Hepatocyte (in vitro differentiated cells): ENCODE results near the gene DCPS. TPM values are rescaled to one million over a fixed set of nuclear protein-coding genes. Genes with fewer than 3 reads are reported as not detected.

Experiments
- DNase-seq: peaks from one replicate; pipeline ENCODE4 v3.0.0-alpha.2; 2016; ENCODE audit warnings: low spot score
- H2AFZ ChIP-seq: fragments of 200-600 bp; sonication (generic); 2 replicates; pipeline ENCODE4 v1.6.0; 2016; ENCODE audit warnings: antibody characterized with exemption, mild to moderate bottlenecking
- H3K27ac ChIP-seq: fragments of 200-600 bp; sonication (generic); 2 replicates; pipeline ENCODE4 v1.5.1; 2016; ENCODE audit warnings: mild to moderate bottlenecking
- H3K27me3 ChIP-seq: fragments of 200-600 bp; sonication (generic); 2 replicates; pipeline ENCODE4 v1.6.1; 2016
- H3K36me3 ChIP-seq: fragments of 200-600 bp; sonication (generic); replicated peaks from 2 replicates; pipeline ENCODE4 v1.5.1; 2016; ENCODE audit warnings: low read depth; ENCODE audit not compliant: insufficient read depth
- H3K4me1 ChIP-seq: fragments of 200-600 bp; sonication (generic); 2 replicates; pipeline ENCODE4 v1.5.1; 2016; ENCODE audit warnings: mild to moderate bottlenecking, moderate library complexity; ENCODE audit not compliant: insufficient read depth
- H3K4me2 ChIP-seq: fragments of 200-600 bp; sonication (generic); 2 replicates; pipeline ENCODE4 v1.6.0; 2016
- H3K4me3 ChIP-seq: fragments of 200-600 bp; sonication (generic); 2 replicates; pipeline ENCODE4 v1.5.1; 2016; ENCODE audit warnings: mild to moderate bottlenecking
- H3K79me2 ChIP-seq: fragments of 200-600 bp; sonication (generic); 2 replicates; pipeline ENCODE4 v1.6.0; 2017; ENCODE audit warnings: mild to moderate bottlenecking
- H3K9me2 ChIP-seq: fragments of 200-600 bp; sonication (generic); replicated peaks from 2 replicates; pipeline ENCODE4 v1.6.0; 2017; ENCODE audit warnings: mild to moderate bottlenecking; ENCODE audit not compliant: insufficient read depth
- H3K9me3 ChIP-seq: fragments of 200-600 bp; sonication (generic); 2 replicates; pipeline ENCODE4 v1.5.1; 2016; ENCODE audit warnings: low read depth, mild to moderate bottlenecking
- H4K20me1 ChIP-seq: fragments of 200-600 bp; sonication (generic); 2 replicates; pipeline ENCODE4 v1.6.0; 2016; ENCODE audit warnings: mild to moderate bottlenecking; ENCODE audit not compliant: insufficient read depth, poor library complexity, severe bottlenecking
- EZH2 ChIP-seq: fragments of 200-600 bp; sonication (generic); IDR thresholded peaks from 2 replicates; pipeline ENCODE4 v1.6.1; 2016; ENCODE audit warnings: antibody characterized with exemption, mild to moderate bottlenecking, borderline replicate concordance
- EZH2phosphoT487 ChIP-seq: fragments of 200-600 bp; sonication (generic); IDR thresholded peaks from one replicate; pipeline ENCODE4 v1.6.1; 2018; ENCODE audit warnings: antibody characterized with exemption, mild to moderate bottlenecking, low read depth, moderate library complexity; ENCODE audit not compliant: unreplicated experiment, severe bottlenecking
- WGBS: methylation state at CpG from one replicate; pipeline ENCODE4 v1.1.6; 2016; ENCODE audit warnings: low lambda C conversion rate; ENCODE audit errors: missing lambda C conversion rate; 5-methylcytosine and 5-hydroxymethylcytosine counted together
- polyA plus RNA-seq: library from polyadenylated mRNA; unstranded; fragments of >200 nt; fragmentation: Nextera tagmentation; extraction: Ambion mirVana; gene quantifications from 2 replicates; pipeline ENCODE4 v1.2.1, GENCODE V29; 2016
- total RNA-seq: library from RNA; depleted of rRNA; stranded (reverse); fragments of >200 nt; gene quantifications from 2 replicates; pipeline ENCODE4 v1.2.3, GENCODE V29; 2014
- TF ChIP-seq, protein P1 (sequence below): fragments of 200-600 bp; sonication (generic); IDR thresholded peaks from 2 replicates; pipeline ENCODE4 v1.5.1; 2016; ENCODE audit warnings: antibody characterized with exemption, mild to moderate bottlenecking; ENCODE audit not compliant: poor library complexity

Gene DCPS
- total and polyA plus RNA-seq, 2 experiments from 2014 or later = 6.5 to 16.8 TPM

DNA sequence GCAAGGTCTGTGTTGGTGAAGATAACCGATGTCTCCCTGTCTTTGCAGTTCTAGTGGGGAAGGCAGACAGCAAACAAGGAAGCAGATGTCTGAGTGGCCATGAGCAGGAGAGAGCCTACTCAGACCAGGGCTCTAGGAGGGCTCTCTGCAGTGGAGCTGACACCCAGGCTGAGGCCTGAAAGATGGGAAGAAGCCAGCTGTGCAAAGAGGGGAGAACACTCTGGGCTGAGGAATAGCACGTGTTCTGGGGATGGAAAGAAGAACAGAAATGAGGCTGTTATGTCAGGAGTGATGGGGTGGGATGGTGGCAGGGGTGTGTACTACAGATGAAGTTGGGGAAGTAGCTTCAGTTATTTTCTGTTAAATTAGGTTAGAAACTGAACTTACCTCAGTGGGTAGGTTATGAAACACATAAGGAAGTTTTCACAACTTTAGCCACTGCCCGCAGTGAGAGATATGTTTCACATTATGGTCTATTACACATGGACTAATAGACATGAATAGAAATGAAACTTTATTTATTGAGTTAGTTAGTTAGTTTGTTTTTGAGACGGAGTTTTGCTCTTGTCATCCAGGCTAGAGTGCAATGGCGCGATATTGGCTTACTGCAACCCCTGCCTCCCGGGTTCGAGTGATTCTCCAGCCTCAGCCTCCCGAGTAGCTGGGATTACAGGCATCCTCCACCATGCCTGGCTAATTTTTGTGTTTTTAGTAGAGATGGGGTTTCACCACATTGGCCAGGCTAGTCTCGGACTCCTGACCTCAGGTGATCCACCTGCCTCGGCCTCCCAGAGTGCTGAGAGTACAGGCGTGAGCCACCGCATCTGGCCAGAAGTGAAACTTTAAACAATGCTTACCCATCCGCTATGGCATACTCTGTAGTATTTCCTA lies 7.8 kb downstream of the DCPS start:
- DNase-seq = no peak
- TF ChIP-seq, protein P1, sequence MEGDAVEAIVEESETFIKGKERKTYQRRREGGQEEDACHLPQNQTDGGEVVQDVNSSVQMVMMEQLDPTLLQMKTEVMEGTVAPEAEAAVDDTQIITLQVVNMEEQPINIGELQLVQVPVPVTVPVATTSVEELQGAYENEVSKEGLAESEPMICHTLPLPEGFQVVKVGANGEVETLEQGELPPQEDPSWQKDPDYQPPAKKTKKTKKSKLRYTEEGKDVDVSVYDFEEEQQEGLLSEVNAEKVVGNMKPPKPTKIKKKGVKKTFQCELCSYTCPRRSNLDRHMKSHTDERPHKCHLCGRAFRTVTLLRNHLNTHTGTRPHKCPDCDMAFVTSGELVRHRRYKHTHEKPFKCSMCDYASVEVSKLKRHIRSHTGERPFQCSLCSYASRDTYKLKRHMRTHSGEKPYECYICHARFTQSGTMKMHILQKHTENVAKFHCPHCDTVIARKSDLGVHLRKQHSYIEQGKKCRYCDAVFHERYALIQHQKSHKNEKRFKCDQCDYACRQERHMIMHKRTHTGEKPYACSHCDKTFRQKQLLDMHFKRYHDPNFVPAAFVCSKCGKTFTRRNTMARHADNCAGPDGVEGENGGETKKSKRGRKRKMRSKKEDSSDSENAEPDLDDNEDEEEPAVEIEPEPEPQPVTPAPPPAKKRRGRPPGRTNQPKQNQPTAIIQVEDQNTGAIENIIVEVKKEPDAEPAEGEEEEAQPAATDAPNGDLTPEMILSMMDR = no peak
- TF ChIP-seq EZH2 = no peak
- TF ChIP-seq EZH2phosphoT487 = no peak
- H3K79me2 ChIP-seq = peaks cover 7% of the 10 kb centered on the region
- no peak overlapping the region for H3K4me2 ChIP-seq
- H3K36me3 ChIP-seq = no peaks in the 10 kb centered on the region
- 95% methylated on average over 14 of the region's 14 CpGs for WGBS
- peaks cover 13% of the 10 kb centered on the region for H3K4me1 ChIP-seq
- H2AFZ ChIP-seq = no peak overlapping the region
- H3K9me2 ChIP-seq = no peaks in the 10 kb centered on the region
- no peak overlapping the region for H3K4me3 ChIP-seq
- H3K9me3 ChIP-seq = no peaks in the 10 kb centered on the region
- H3K27ac ChIP-seq = no peak overlapping the region
- no peaks in the 10 kb centered on the region for H3K27me3 ChIP-seq
- H4K20me1 ChIP-seq = no peaks in the 10 kb centered on the region

DNA sequence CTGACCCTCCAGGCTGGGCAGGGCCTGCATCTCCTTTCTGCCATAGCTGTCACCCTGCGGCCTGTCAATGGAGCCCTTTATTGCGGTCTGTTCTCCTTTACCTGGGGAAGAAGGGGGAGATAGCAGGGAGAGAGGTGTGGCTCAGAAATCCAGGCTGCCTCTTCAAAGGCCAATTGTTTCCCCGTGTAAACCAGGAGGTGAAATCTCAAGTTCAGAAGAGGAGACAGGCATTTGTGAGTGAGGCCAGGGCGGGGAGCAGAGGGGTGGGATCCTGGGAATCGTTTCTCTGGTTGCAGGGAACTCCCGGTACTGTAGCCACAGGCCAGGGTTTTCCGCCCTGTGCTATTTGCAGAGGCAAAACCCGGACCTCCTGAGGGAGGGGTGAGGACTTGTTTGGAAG lies 9.1 kb downstream of the DCPS start:
- TF ChIP-seq, protein P1 = no peak
- no peak for TF ChIP-seq EZH2phosphoT487
- no peak for TF ChIP-seq EZH2
- Histone ChIP-seq H3K4me2 (no peak overlapping the region), H3K27ac (peak overlapping the region; percentile 63), H3K4me1 (peaks cover 22% of the 10 kb centered on the region), H3K27me3 (no peaks in the 10 kb centered on the region), H3K4me3 (no peak overlapping the region), H3K36me3 (no peaks in the 10 kb centered on the region), H3K9me2 (no peaks in the 10 kb centered on the region), H2AFZ (no peak overlapping the region), H3K79me2 (peaks cover 7% of the 10 kb centered on the region), H4K20me1 (no peaks in the 10 kb centered on the region), H3K9me3 (no peaks in the 10 kb centered on the region)
- no peak for DNase-seq
- WGBS = 47% methylated on average over 8 of the region's 8 CpGs

DNA sequence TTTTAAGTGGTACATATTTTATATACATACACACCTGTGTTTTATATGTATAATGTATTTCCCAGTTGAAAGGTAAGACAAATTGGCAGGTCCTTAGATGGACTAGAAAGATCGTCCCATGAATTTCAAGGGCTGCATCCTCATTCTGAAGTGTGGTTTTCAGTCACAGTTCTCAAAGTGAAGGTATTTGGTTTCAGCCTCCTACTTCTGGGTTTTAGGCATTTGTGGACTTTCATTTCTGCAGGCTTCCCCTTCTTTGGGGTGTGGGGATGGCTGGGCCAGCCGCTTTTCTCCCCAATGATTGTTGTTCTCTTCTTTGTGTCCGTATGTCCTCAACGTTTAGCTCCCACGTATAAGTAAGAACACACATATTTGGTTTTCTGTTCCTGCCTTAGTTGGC lies 10.0 kb downstream of the DCPS start:
- H2AFZ ChIP-seq = no peak overlapping the region
- no peak overlapping the region for H3K4me3 ChIP-seq
- peaks cover 7% of the 10 kb centered on the region for H3K79me2 ChIP-seq
- H3K4me1 ChIP-seq = peaks cover 27% of the 10 kb centered on the region
- no peaks in the 10 kb centered on the region for H3K27me3 ChIP-seq
- H3K9me3 ChIP-seq = no peaks in the 10 kb centered on the region
- DNase-seq = no peak
- WGBS = 93% methylated on average over 5 of the region's 5 CpGs
- H3K4me2 ChIP-seq = no peak overlapping the region
- TF ChIP-seq EZH2phosphoT487 (no peak), EZH2 (no peak)
- TF ChIP-seq, protein P1 = no peak
- H4K20me1 ChIP-seq = no peaks in the 10 kb centered on the region
- no peaks in the 10 kb centered on the region for H3K36me3 ChIP-seq
- H3K27ac ChIP-seq = no peak overlapping the region
- no peaks in the 10 kb centered on the region for H3K9me2 ChIP-seq
